ENCODE measurements around the gene MYL11. TPM values are rescaled to one million over a fixed set of nuclear protein-coding genes. Genes with fewer than 3 reads are reported as not detected.
"Not testable (repeated sequence)": the region's sequence is repeated elsewhere in the genome, so short reads cannot be mapped to it uniquely, and the experiment has no call there.

Gene MYL11
- total RNA-seq, 4 donors from 2014 or later: not detected

- no peak for DNase-seq (ENCODE audit: low spot score)
- no peak for TF ChIP-seq CTCF (IDR thresholded peaks at IDR 0.05)
- peak; percentile 97 for ATAC-seq (ENCODE audit: low FRiP score)
These were observed 20.8 kb downstream of the MYL11 start, which contains the start of gene ZNF48 for GRCh38 chr16:30395155-30395991. TSS of gene ZNF48 (plus strand) at chr16:30395420. CDS start at chr16:30395795, 375 bp downstream.

DNA sequence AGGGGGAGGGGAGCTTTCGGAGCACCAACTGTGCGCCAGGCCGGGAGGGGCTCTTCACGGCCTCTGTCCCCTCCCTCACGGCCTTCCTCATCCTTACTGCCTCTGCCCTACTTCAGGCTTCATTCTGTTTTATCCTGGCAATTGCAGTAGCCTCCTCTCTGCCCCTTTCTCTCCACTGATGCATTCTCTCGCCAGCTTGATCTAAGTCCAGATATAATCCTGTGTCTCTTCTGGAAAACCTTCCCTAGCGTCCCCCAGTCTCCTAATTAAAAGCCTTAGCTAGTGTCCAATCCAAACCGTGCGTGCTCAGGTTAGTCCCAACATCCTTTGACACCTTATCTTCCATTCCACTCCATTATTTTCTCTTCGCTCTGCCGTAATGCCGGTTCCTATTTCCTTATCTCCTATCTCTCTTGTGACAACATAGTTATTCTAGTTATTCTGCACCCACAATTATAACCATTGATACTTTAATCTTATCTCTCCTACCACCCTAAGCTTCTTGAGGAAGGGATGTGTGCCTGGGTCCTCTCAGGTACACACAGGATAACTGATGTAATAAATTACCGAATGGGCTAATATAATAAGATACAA, 21.5 kb downstream of the MYL11 start:
- DNase-seq (ENCODE audit: low spot score) (no peak), ATAC-seq (ENCODE audit: low FRiP score) (no peak)
- no peak for TF ChIP-seq CTCF (IDR thresholded peaks at IDR 0.05)

DNA sequence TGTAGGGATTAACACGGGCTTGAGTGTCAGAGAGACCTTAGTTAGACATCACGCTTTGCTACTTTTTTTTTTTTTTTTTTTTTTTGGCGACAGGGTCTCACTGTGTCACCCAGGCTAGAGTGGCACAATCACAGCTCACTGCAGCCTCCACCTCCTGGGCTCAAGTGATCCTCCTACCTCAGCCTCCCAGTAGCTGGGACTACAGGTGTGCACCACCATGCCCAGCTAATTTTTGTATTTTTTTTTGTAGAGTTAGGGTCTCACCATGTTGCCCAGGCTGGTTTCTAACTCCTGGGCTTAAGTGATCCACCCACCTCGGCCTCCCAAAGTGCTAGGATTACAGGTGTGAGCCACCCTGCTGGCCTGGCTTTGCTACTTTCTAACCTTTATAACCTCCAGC, 22.0 kb downstream of the MYL11 start:
- not testable (repeated sequence) for DNase-seq (ENCODE audit: low spot score); ATAC-seq (ENCODE audit: low FRiP score)

GRCh38 chr16:30397056-30397455, 22.5 kb downstream of the MYL11 start:
- ATAC-seq (ENCODE audit: low FRiP score): no peak
- no peak for TF ChIP-seq CTCF (IDR thresholded peaks at IDR 0.05)
- DNase-seq (ENCODE audit: low spot score): no peak

DNA sequence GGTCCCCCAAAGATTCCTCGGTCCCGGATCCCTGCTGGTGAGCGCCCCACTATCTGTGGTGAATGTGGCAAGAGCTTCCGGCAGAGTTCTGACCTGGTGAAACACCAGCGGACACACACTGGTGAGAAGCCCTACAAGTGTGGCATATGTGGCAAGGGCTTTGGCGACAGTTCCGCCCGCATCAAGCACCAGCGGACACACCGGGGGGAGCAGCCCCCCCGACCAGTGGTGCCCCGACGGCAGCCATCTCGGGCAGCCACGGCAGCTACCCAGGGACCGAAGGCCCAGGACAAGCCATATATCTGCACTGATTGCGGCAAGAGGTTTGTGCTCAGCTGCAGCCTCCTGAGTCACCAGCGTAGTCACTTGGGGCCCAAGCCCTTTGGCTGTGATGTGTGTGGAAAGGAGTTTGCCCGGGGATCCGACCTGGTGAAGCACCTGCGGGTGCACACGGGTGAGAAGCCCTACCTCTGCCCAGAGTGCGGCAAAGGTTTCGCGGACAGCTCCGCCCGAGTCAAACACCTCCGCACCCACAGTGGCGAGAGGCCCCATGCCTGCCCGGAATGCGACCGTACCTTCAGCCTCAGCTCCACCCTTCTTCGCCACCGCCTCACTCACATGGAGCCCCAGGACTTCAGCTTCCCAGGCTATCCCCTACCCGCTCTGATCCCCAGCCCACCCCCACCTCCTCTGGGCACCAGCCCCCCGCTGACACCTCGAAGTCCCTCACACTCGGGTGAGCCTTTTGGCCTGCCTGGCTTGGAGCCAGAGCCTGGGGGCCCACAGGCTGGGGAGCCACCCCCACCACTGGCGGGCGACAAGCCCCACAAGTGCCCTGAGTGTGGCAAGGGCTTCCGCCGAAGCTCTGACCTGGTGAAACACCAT, 23.4 kb downstream of the MYL11 start:
- TF ChIP-seq CTCF (IDR thresholded peaks at IDR 0.05): no peak
- DNase-seq (ENCODE audit: low spot score) (no peak), ATAC-seq (ENCODE audit: low FRiP score) (no peak)

- no peak for DNase-seq (ENCODE audit: low spot score)
- TF ChIP-seq CTCF (IDR thresholded peaks at IDR 0.05): no peak
- ATAC-seq (ENCODE audit: low FRiP score): no peak
These were observed 24.2 kb downstream of the MYL11 start for GRCh38 chr16:30398661-30399434.

All from omental fat pad (tissue), 4 donors.